Left ventricle myocardium inferior (tissue), 1 donor: ENCODE results near the gene STX16. TPM values are rescaled to one million over a fixed set of nuclear protein-coding genes. Genes with fewer than 3 reads are reported as not detected.

Experiments used
- DNase-seq: peaks from one replicate; pipeline ENCODE4 v3.0.0-alpha.2; 2020
- H3K27ac ChIP-seq: fragments of 200-600 bp; replicated peaks from 2 replicates; pipeline ENCODE4 v1.8.0; 2021
- H3K27me3 ChIP-seq: fragments of 200-600 bp; 2 replicates; pipeline ENCODE4 v1.8.0; 2021; ENCODE audit warnings: low read depth
- H3K36me3 ChIP-seq: fragments of 200-600 bp; 2 replicates; pipeline ENCODE4 v1.8.0; 2021
- H3K4me1 ChIP-seq: fragments of 200-600 bp; 2 replicates; pipeline ENCODE4 v1.8.0; 2021
- H3K4me3 ChIP-seq: fragments of 200-600 bp; 2 replicates; pipeline ENCODE4 v1.8.0; 2021; ENCODE audit warnings: mild to moderate bottlenecking, moderate library complexity
- H3K9me3 ChIP-seq: fragments of 200-600 bp; replicated peaks from 2 replicates; pipeline ENCODE4 v1.8.0; 2021
- intact Hi-C: fragments of 100-400 bp; cut with micrococcal nuclease; formaldehyde crosslinking; loops from one replicate; pipeline ENCODE4 v1.11.0; 2022
- total RNA-seq: library from RNA; stranded (reverse); fragmentation: NEBNext Ultra II Directional; extraction: Animal tissue kit (Norgen Biotek cat#: 25700); gene quantifications from one replicate; pipeline ENCODE4 v1.2.1, GENCODE V29; 2021
- TF ChIP-seq, protein P1 (sequence below): fragments of 200-600 bp; IDR thresholded peaks from 2 replicates; pipeline ENCODE4 v1.8.0; 2021; ENCODE audit warnings: antibody characterized with exemption, mild to moderate bottlenecking, borderline replicate concordance
- donor health status: DM: no; HTN: yes; CAD: no; lungs with severe emphysema.

The STX16 gene
- total RNA-seq, 1 donor from 2014 or later, result 28.0 TPM

- TF ChIP-seq, protein P1, sequence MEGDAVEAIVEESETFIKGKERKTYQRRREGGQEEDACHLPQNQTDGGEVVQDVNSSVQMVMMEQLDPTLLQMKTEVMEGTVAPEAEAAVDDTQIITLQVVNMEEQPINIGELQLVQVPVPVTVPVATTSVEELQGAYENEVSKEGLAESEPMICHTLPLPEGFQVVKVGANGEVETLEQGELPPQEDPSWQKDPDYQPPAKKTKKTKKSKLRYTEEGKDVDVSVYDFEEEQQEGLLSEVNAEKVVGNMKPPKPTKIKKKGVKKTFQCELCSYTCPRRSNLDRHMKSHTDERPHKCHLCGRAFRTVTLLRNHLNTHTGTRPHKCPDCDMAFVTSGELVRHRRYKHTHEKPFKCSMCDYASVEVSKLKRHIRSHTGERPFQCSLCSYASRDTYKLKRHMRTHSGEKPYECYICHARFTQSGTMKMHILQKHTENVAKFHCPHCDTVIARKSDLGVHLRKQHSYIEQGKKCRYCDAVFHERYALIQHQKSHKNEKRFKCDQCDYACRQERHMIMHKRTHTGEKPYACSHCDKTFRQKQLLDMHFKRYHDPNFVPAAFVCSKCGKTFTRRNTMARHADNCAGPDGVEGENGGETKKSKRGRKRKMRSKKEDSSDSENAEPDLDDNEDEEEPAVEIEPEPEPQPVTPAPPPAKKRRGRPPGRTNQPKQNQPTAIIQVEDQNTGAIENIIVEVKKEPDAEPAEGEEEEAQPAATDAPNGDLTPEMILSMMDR, result no peak
- intact Hi-C loops, result no loop called here
- peaks cover 21% of the 10 kb centered on the region for H3K27me3 ChIP-seq
- H3K27ac ChIP-seq, result no peak overlapping the region
- no peaks in the 10 kb centered on the region for H3K36me3 ChIP-seq
- no peak overlapping the region for H3K4me3 ChIP-seq
- no peak for DNase-seq
- no peaks in the 10 kb centered on the region for H3K9me3 ChIP-seq
- H3K4me1 ChIP-seq, result no peaks in the 10 kb centered on the region
Observed at GRCh38 chr20:58610811-58611210, 40.3 kb upstream of the STX16 start.

GRCh38 chr20:58611236-58612030 lies 39.6 kb upstream of the STX16 start:
- no peaks in the 10 kb centered on the region for H3K9me3 ChIP-seq
- TF ChIP-seq, protein P1, result no peak
- no peaks in the 10 kb centered on the region for H3K4me1 ChIP-seq
- no peak for DNase-seq
- H3K4me3 ChIP-seq, result no peak overlapping the region
- H3K27me3 ChIP-seq, result peaks cover 22% of the 10 kb centered on the region
- H3K36me3 ChIP-seq, result no peaks in the 10 kb centered on the region
- no peak overlapping the region for H3K27ac ChIP-seq
- intact Hi-C loops, result no loop called here

GRCh38 chr20:58612121-58612691 lies 38.9 kb upstream of the STX16 start:
- TF ChIP-seq, protein P1, result no peak

GRCh38 chr20:58613061-58613854 lies 37.8 kb upstream of the STX16 start:
- Histone ChIP-seq H3K27ac (no peak overlapping the region), H3K9me3 (peaks cover 7% of the 10 kb centered on the region), H3K36me3 (no peaks in the 10 kb centered on the region), H3K27me3 (peaks cover 20% of the 10 kb centered on the region), H3K4me1 (no peaks in the 10 kb centered on the region), H3K4me3 (no peak overlapping the region)
- intact Hi-C loops, result no loop called here
- TF ChIP-seq, protein P1, result no peak
- no peak for DNase-seq

More at GRCh38 chr20:58612121-58612691, 38.9 kb upstream of the STX16 start:
- no peaks in the 10 kb centered on the region for H3K4me1 ChIP-seq
- H3K27me3 ChIP-seq, result peaks cover 24% of the 10 kb centered on the region
- DNase-seq, result no peak
- H3K27ac ChIP-seq, result no peak overlapping the region
- H3K9me3 ChIP-seq, result peaks cover 3% of the 10 kb centered on the region
- no peak overlapping the region for H3K4me3 ChIP-seq
- no peaks in the 10 kb centered on the region for H3K36me3 ChIP-seq
- intact Hi-C loops, result no loop called here

GRCh38 chr20:58614366-58614765 lies 36.7 kb upstream of the STX16 start:
- H3K27ac ChIP-seq, result no peak overlapping the region
- peaks cover 7% of the 10 kb centered on the region for H3K9me3 ChIP-seq
- H3K36me3 ChIP-seq, result no peaks in the 10 kb centered on the region
- DNase-seq, result no peak
- H3K4me3 ChIP-seq, result no peak overlapping the region
- peaks cover 27% of the 10 kb centered on the region for H3K27me3 ChIP-seq
- TF ChIP-seq, protein P1, result no peak
- no peaks in the 10 kb centered on the region for H3K4me1 ChIP-seq
- intact Hi-C loops, result no loop called here
